OCI-LY1 (cell line): ENCODE measurements around the gene C16orf95.

Experiments used
- CTCF ChIP-seq: fragments of 200-600 bp; sonication (generic), shearing (Covaris generic); IDR thresholded peaks from 2 replicates; pipeline ENCODE4 v1.5.1; 2017; ENCODE audit warnings: mild to moderate bottlenecking, antibody characterized with exemption, low read length, moderate library complexity, mixed read lengths
- EZH2 ChIP-seq: fragments of 200-600 bp; sonication (generic), shearing (Covaris generic); IDR thresholded peaks from 2 replicates; pipeline ENCODE4 v1.8.0; 2017; ENCODE audit warnings: borderline replicate concordance, mixed run types, mild to moderate bottlenecking, antibody characterized with exemption, low read length, moderate library complexity, mixed read lengths

- TF ChIP-seq CTCF = no peak
- TF ChIP-seq EZH2 = no peak
These were observed 45.9 kb downstream of the C16orf95 start for GRCh38 chr16:87271256-87271655.
